Type B pancreatic cell (in vitro differentiated cells): Measurements from ENCODE around the gene KHDRBS1. TPM values are rescaled to one million over a fixed set of nuclear protein-coding genes. Genes with fewer than 3 reads are reported as not detected.

Experiments
- DNase-seq: peaks from one replicate; pipeline ENCODE4 v3.0.0; 2021; ENCODE audit warnings: mixed read lengths; ENCODE audit not compliant: unreplicated experiment; ENCODE audit errors: extremely low spot score
- H3K27ac Mint-ChIP-seq: 2 replicates; pipeline ENCODE4 v1.8.0; 2021; ENCODE audit warnings: mild to moderate bottlenecking, mixed read lengths
- H3K27me3 Mint-ChIP-seq: 2 replicates; pipeline ENCODE4 v1.8.0; 2021; ENCODE audit warnings: mixed read lengths
- H3K36me3 Mint-ChIP-seq: 2 replicates; pipeline ENCODE4 v1.8.0; 2021; ENCODE audit warnings: mixed read lengths
- H3K4me1 Mint-ChIP-seq: one replicate; pipeline ENCODE4 v1.8.0; 2021; ENCODE audit warnings: mixed read lengths; ENCODE audit not compliant: unreplicated experiment
- H3K4me3 Mint-ChIP-seq: 2 replicates; pipeline ENCODE4 v1.8.0; 2021; ENCODE audit warnings: mild to moderate bottlenecking, mixed read lengths
- H3K9me3 Mint-ChIP-seq: 2 replicates; pipeline ENCODE4 v1.8.0; 2021; ENCODE audit warnings: mixed read lengths
- CTCF ChIP-seq: fragments of 200-600 bp; sonication (generic); conservative IDR thresholded peaks from 2 replicates; pipeline ENCODE4 v1.5.0; 2021; ENCODE audit warnings: antibody characterized with exemption, mild to moderate bottlenecking
- total RNA-seq: library from RNA; stranded (reverse); gene quantifications from 2 replicates; pipeline ENCODE4 v1.2.1, GENCODE V29; 2021; ENCODE audit warnings: low replicate concordance

Gene KHDRBS1
- total RNA-seq, 1 donor from 2014 or later: 202 TPM

- Mint-ChIP-seq H3K4me3 (no peak overlapping the region), H3K36me3 (peaks cover 8% of the 10 kb centered on the region)
Measured at GRCh38 chr1:32066489-32066873, 52.8 kb downstream of the KHDRBS1 start.

GRCh38 chr1:32068957-32069588, 55.4 kb downstream of the KHDRBS1 start:
- TF ChIP-seq CTCF: no peak
- Mint-ChIP-seq H3K36me3 (no peaks in the 10 kb centered on the region), H3K9me3 (no peaks in the 10 kb centered on the region), H3K27ac (peak overlapping the region; percentile 13), H3K4me3 (peak overlapping the region; percentile 47), H3K4me1 (peaks cover 25% of the 10 kb centered on the region), H3K27me3 (no peaks in the 10 kb centered on the region)
- DNase-seq: no peak

More at GRCh38 chr1:32066489-32066873, 52.8 kb downstream of the KHDRBS1 start:
- Mint-ChIP-seq H3K27ac (no peak overlapping the region), H3K4me1 (peaks cover 34% of the 10 kb centered on the region), H3K27me3 (no peaks in the 10 kb centered on the region), H3K9me3 (no peaks in the 10 kb centered on the region)
- TF ChIP-seq CTCF: no peak
- no peak for DNase-seq

- Mint-ChIP-seq H3K4me1 (peaks cover 23% of the 10 kb centered on the region), H3K36me3 (no peaks in the 10 kb centered on the region), H3K27ac (peak overlapping the region; percentile 84), H3K27me3 (no peaks in the 10 kb centered on the region), H3K9me3 (no peaks in the 10 kb centered on the region), H3K4me3 (peak overlapping the region; percentile 88)
- no peak for DNase-seq
- no peak for TF ChIP-seq CTCF
Measured at GRCh38 chr1:32071758-32072621, 58.3 kb downstream of the KHDRBS1 start.

GRCh38 chr1:32072622-32073298, 59.1 kb downstream of the KHDRBS1 start, which contains the start of gene TMEM39B:
Gene TMEM39B, plus strand, starts transcription at chr1:32072939. Its CDS starts 109 bp downstream, at chr1:32073048.
- Mint-ChIP-seq H3K27me3 (no peaks in the 10 kb centered on the region), H3K4me1 (peaks cover 23% of the 10 kb centered on the region), H3K36me3 (peaks cover 7% of the 10 kb centered on the region), H3K4me3 (peak within 1 kb of the TSS; percentile 88), H3K27ac (peak within 1 kb of the TSS; percentile 84), H3K9me3 (no peaks in the 10 kb centered on the region)
- peak; percentile 44 for TF ChIP-seq CTCF
- DNase-seq: peak; percentile 96

- peaks cover 23% of the 10 kb centered on the region for H3K4me1 Mint-ChIP-seq
- peak; percentile 54 for TF ChIP-seq CTCF
- H3K4me3 Mint-ChIP-seq: peak overlapping the region; percentile 88
- peaks cover 7% of the 10 kb centered on the region for H3K36me3 Mint-ChIP-seq
- H3K27me3 Mint-ChIP-seq: no peaks in the 10 kb centered on the region
- no peak for DNase-seq
- H3K9me3 Mint-ChIP-seq: no peaks in the 10 kb centered on the region
- peak overlapping the region; percentile 84 for H3K27ac Mint-ChIP-seq
Measured at GRCh38 chr1:32073299-32074229, 59.9 kb downstream of the KHDRBS1 start.
